ENCODE measurements around the gene UGT1A10.

DNA sequence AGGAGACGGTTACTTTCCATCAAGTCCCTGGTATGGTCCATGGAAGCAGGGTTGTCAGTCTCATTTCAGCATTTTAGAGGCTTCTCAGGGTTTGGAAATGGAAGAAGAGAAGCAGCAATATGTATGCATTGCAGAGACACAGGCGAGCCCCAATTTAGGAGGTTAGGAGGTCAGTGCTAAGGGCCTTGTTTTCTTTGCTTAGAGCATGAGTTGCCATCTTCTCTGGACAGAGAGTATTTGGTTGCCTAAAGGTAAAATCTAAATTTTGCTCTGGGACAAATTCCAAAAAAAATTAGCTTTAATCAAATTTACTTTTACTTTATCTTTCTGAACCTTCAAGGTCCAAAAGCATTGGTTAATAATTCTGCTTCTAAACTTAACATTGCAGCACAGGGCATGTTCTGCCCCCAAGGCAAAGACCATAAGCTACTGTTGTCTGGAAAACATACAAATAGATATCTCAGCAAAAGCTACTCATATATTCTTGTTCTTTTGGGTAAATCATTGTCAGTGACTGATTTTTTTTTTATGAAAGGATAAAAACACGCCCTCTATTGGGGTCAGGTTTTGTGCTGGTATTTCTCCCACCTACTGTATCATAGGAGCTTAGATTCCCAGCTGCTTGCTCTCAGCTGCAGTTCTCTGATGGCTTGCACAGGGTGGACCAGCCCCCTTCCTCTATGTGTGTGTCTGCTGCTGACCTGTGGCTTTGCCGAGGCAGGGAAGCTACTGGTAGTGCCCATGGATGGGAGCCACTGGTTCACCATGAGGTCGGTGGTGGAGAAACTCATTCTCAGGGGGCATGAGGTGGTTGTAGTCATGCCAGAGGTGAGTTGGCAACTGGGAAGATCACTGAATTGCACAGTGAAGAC is 35.3 kb downstream of the UGT1A10 start, which contains the start of gene UGT1A9:
- TF ChIP-seq, protein P1, sequence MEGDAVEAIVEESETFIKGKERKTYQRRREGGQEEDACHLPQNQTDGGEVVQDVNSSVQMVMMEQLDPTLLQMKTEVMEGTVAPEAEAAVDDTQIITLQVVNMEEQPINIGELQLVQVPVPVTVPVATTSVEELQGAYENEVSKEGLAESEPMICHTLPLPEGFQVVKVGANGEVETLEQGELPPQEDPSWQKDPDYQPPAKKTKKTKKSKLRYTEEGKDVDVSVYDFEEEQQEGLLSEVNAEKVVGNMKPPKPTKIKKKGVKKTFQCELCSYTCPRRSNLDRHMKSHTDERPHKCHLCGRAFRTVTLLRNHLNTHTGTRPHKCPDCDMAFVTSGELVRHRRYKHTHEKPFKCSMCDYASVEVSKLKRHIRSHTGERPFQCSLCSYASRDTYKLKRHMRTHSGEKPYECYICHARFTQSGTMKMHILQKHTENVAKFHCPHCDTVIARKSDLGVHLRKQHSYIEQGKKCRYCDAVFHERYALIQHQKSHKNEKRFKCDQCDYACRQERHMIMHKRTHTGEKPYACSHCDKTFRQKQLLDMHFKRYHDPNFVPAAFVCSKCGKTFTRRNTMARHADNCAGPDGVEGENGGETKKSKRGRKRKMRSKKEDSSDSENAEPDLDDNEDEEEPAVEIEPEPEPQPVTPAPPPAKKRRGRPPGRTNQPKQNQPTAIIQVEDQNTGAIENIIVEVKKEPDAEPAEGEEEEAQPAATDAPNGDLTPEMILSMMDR (IDR thresholded peaks at IDR 0.05), result no peak
- no peak for TF ChIP-seq POLR2AphosphoS5 (IDR thresholded peaks at IDR 0.05; ENCODE audit: insufficient read depth in 1 of 2, low read depth in 1 of 2)

All from vagina (tissue), 2 donors.